Measurements from ENCODE around the gene SVOP.

Gene SVOP

DNA sequence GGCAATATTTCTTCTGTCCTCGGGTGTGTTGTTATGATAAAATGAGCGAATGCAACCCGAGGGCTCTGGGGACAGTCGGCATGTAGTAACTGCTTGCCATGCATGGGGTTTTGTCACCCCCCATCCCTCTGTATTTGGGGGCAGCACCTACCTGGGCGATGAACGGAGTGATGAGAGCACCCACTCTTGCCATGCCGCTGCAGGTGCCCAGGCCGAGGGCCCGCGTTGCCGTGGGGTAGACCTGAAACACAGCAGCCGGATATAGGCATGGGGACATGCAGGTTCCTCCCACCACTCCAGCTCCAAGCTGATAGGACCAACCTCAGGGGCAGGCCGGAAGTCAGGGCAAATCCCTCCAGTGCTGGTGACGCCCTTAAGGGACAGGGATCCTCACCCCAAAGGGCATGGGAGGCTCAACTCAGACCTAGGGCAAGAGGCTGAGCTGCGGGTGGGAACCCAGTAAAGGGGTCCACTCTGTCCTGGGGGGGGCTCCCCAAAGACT lies 105.2 kb downstream of the SVOP start:
- TF ChIP-seq, protein P1, sequence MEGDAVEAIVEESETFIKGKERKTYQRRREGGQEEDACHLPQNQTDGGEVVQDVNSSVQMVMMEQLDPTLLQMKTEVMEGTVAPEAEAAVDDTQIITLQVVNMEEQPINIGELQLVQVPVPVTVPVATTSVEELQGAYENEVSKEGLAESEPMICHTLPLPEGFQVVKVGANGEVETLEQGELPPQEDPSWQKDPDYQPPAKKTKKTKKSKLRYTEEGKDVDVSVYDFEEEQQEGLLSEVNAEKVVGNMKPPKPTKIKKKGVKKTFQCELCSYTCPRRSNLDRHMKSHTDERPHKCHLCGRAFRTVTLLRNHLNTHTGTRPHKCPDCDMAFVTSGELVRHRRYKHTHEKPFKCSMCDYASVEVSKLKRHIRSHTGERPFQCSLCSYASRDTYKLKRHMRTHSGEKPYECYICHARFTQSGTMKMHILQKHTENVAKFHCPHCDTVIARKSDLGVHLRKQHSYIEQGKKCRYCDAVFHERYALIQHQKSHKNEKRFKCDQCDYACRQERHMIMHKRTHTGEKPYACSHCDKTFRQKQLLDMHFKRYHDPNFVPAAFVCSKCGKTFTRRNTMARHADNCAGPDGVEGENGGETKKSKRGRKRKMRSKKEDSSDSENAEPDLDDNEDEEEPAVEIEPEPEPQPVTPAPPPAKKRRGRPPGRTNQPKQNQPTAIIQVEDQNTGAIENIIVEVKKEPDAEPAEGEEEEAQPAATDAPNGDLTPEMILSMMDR (IDR thresholded peaks at IDR 0.05; ENCODE audit: control extremely low read depth, extremely low read depth, low read depth, missing control alignments) = no peak
- POLR2A ChIA-PET = no interaction called here
- DNase-seq (ENCODE audit: extremely low spot score) = no peak
- CTCF ChIA-PET = no interaction called here

DNA sequence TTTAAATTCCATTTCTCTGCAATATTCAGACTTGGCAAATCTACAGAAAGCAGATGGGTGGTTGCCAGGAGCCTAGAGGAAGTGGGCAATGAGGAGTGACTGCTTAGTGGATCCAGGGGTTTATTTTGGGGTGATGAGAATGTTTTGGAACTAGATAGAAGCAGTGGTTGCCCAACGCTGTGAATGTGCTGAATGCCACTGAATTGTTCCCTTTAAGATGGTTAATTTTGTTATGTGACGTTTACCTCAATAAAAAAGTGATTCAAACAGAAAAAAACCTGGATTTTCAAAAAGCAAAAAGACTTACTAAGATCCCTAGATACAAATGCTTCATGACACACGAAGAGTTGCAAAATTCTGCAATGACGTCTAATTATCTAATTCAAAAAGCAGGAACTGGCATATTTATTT lies 106.7 kb downstream of the SVOP start:
- TF ChIP-seq, protein P1 (IDR thresholded peaks at IDR 0.05; ENCODE audit: control extremely low read depth, extremely low read depth, low read depth, missing control alignments) = no peak
- DNase-seq (ENCODE audit: extremely low spot score) = no peak
- CTCF ChIA-PET = interaction anchor here (1.4 kb wide), 1 partner anchor 22 kb away, joined by 3 read pairs; no protein-coding TSS in a partner anchor
- POLR2A ChIA-PET = interaction anchor here (0.8 kb wide), 1 partner anchor 16 kb away, joined by 5 read pairs; no protein-coding TSS in a partner anchor

DNA sequence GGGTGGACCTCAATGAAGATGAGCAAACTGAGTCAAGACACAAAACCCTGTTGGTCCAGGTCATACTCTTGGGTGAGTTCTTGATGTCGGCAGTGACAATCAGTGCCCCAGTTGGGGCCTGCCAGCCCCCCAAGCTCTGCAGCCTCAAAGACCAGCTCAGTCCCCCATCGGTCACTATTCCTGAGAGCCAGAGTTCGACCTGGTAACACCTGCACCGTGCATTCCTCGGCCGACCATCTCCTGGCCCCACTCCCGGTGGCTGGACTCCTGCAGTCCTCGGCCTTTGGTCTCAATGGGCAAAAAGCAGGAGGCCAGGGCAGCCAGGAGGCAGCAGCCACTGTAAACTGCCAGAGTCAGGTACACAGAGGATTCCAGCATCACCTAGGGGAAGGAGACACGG lies 108.5 kb downstream of the SVOP start:
- DNase-seq (ENCODE audit: extremely low spot score) = no peak
- TF ChIP-seq, protein P1 (IDR thresholded peaks at IDR 0.05; ENCODE audit: control extremely low read depth, extremely low read depth, low read depth, missing control alignments) = no peak
- CTCF ChIA-PET = no interaction called here
- POLR2A ChIA-PET = no interaction called here

DNA sequence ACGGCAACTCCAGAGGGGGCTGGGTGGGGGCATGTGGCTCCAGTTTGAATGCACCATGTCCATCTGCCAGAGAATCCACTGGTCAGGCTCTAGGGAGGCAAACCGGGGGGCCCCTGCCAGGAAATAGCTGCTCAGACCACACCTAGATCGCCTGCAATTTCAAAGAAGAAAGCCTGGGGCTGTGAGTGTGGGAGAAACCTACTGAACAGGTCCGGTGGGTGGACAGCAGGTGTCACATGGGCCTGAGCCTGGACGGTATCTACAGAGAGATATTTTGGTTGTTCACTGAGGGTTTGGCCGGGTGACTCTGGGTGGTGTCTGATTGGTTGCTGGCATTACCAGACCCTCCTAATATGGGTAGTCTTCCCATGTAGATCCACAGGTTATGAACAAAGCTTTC lies 109.0 kb downstream of the SVOP start:
- TF ChIP-seq, protein P1 (IDR thresholded peaks at IDR 0.05; ENCODE audit: control extremely low read depth, extremely low read depth, low read depth, missing control alignments) = no peak
- POLR2A ChIA-PET = no interaction called here
- CTCF ChIA-PET = no interaction called here
- no peak for DNase-seq (ENCODE audit: extremely low spot score)

DNA sequence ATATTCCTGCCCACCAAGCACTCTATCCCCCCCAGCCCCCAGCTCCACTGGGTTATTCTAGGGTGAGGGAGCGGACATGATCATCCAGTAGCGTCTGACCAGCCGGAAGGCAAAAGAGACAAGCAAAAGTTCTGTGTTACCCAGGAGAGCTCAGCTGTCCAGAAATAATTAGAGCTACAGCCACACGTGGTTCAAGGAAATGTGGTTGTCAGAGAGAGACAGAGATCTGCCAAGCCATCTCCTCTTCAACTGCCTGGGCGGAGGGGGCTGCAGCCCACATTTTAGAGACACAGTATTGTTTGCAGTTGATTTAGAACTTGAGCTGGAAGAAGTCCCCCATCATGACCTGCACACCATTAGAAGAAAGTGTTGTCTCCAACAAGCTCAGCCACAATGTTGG lies 110.5 kb downstream of the SVOP start:
- TF ChIP-seq, protein P1 (IDR thresholded peaks at IDR 0.05; ENCODE audit: control extremely low read depth, extremely low read depth, low read depth, missing control alignments) = no peak
- CTCF ChIA-PET = interaction anchor here (0.8 to 1.6 kb wide), 4 partner anchors 9 to 293 kb away, joined by 3 read pairs; no protein-coding TSS in a partner anchor
- POLR2A ChIA-PET = no interaction called here
- no peak for DNase-seq (ENCODE audit: extremely low spot score)

DNA sequence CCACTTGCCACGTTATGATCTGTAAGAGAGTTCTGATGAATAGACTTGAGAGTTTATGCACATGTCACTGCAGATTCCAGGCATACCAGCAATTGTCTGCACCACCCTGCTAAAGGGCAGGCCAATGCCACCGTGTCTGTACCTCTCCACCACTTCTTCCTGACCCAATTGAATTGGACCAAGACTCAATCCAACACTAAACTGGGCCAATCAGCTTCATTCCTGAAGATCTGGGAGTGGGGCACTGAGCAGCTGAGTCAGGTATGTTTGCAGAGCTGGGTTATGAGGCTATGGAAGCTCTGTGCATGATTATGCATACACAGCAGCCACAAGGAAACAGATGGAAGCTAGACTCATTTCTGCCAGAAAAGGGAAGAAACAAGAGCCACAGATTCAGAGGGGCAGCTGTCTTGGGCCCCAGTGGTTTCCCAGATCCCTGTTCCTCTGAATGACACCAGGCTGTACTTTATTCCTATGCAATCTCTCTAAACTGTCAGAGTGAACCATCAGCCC lies 113.0 kb downstream of the SVOP start:
- no peak for DNase-seq (ENCODE audit: extremely low spot score)
- CTCF ChIA-PET = interaction anchor here (0.9 to 1.3 kb wide), 2 partner anchors 24 to 43 kb away, joined by 3 read pairs; no protein-coding TSS in a partner anchor
- TF ChIP-seq, protein P1 (IDR thresholded peaks at IDR 0.05; ENCODE audit: control extremely low read depth, extremely low read depth, low read depth, missing control alignments) = no peak
- POLR2A ChIA-PET = no interaction called here

All from GM10248 (cell line).